Thyroid gland (tissue), 4 donors: ENCODE results near the gene CACNA1G. TPM values are rescaled to one million over a fixed set of nuclear protein-coding genes. Genes with fewer than 3 reads are reported as not detected.

Experiments used
- DNase-seq, 2 donors: peaks; one replicate each; pipeline ENCODE4 v3.0.0-alpha.2; 2019
- H3K27ac ChIP-seq, 3 donors: fragments of 200-600 bp; sonication (generic); 1 replicate in 2 of 3; 2 replicates in 1 of 3; pipeline ENCODE4 v1.5.1; 2016 to 2019; ENCODE audit warnings: mild to moderate bottlenecking in 1 of 3, moderate library complexity in 1 of 3
- H3K27me3 ChIP-seq: fragments of 200-600 bp; sonication (generic); one replicate; pipeline ENCODE4 v1.5.1; 2019
- H3K36me3 ChIP-seq, 2 donors: fragments of 200-600 bp; sonication (generic); one replicate each; pipeline ENCODE4 v1.5.1; 2016 to 2019
- H3K4me1 ChIP-seq, 2 donors: fragments of 200-600 bp; sonication (generic); one replicate each; pipeline ENCODE4 v1.5.1; 2017 to 2019
- H3K4me3 ChIP-seq, 3 donors: fragments of 200-600 bp; sonication (generic); replicated peaks in 1 of 3; 1 replicate in 2 of 3; 2 replicates in 1 of 3; pipeline ENCODE4 v1.5.1; 2016; ENCODE audit warnings: mild to moderate bottlenecking in 1 of 3
- H3K9me3 ChIP-seq: fragments of 200-600 bp; sonication (generic); one replicate; pipeline ENCODE4 v1.5.1; 2017
- POLR2A ChIP-seq, 2 donors: fragments of 450-650 bp; IDR thresholded peaks; one replicate each; pipeline ENCODE4 v1.6.1; 2017; ENCODE audit warnings: antibody characterized with exemption in 2 of 2, mild to moderate bottlenecking in 2 of 2, moderate library complexity in 1 of 2
- WGBS, 2 donors: methylation state at CpG; one replicate each; pipeline ENCODE4 v1.1.5; 2017; 5-methylcytosine and 5-hydroxymethylcytosine counted together
- intact Hi-C: fragments of 100-400 bp; cut with DNase I; formaldehyde crosslinking; loops from one replicate; pipeline ENCODE4 v1.15.1; 2023
- total RNA-seq, 4 donors: library from RNA; depleted of rRNA; stranded (reverse); fragments of >200 nt; gene quantifications; one replicate each; pipeline ENCODE4 v1.2.3, GENCODE V29; 2016
- TF ChIP-seq, protein P1 (sequence below), 6 experiments: fragments of 200-600 bp in 3 of 6; fragments of 450-650 bp in 3 of 6; sonication (generic) in 3 of 6; IDR thresholded peaks; one replicate each; pipeline ENCODE4 v1.5.1; 2016 to 2019; ENCODE audit warnings: antibody characterized with exemption in 6 of 6, mild to moderate bottlenecking in 2 of 6, inconsistent platforms in 1 of 6, moderate library complexity in 1 of 6

CACNA1G gene
- total RNA-seq, 4 donors from 2014 or later = 0.13 to 3.3 (median 0.52) TPM

DNA sequence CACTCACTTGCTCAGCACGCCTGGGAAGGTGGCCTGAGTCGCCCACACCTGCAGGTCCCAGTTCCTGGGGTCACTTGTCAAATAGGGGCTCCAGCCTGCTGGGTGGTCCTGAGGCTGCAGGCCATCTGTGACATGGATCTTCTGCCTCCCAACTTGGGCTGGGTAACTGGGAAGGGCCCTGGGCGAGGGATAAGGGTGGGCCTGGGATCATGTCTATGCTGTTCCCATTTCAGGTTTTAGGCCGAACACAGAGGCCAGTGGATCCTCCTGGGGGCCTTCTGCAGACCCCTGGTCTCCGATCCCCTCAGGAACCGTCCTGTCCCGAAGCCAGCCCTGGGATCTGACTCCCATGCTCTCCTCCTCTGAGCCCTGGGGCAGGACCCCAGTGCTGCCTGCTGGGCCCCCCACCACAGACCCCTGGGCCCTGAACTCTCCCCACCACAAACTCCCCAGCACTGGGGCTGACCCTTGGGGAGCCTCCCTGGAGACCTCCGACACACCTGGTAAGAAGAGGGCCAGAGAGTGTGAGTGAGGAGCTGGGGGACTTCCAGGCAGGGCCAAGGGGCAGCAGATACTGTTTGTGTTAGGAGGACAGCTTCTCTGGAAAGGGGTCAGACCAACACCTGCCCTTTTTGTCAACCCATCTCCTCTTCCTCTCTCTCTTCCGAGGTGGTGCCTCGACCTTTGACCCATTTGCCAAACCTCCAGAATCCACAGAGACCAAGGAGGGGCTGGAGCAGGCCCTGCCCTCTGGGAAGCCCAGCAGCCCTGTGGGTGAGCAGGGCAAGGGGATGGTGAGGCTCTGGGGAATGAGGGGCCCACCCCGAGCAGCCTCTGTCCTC is 19.7 kb upstream of the CACNA1G start:
- DNase-seq = no peak
- Histone ChIP-seq H3K27me3 (no peaks in the 10 kb centered on the region), H3K4me1 (peaks cover 15 to 19% of the 10 kb centered on the region in 2 donors), H3K36me3 (no peaks in the 10 kb centered on the region), H3K9me3 (no peaks in the 10 kb centered on the region), H3K4me3 (no peak overlapping the region), H3K27ac (peak overlapping the region in 1 of 3 donors; percentile 73)
- TF ChIP-seq, protein P1, sequence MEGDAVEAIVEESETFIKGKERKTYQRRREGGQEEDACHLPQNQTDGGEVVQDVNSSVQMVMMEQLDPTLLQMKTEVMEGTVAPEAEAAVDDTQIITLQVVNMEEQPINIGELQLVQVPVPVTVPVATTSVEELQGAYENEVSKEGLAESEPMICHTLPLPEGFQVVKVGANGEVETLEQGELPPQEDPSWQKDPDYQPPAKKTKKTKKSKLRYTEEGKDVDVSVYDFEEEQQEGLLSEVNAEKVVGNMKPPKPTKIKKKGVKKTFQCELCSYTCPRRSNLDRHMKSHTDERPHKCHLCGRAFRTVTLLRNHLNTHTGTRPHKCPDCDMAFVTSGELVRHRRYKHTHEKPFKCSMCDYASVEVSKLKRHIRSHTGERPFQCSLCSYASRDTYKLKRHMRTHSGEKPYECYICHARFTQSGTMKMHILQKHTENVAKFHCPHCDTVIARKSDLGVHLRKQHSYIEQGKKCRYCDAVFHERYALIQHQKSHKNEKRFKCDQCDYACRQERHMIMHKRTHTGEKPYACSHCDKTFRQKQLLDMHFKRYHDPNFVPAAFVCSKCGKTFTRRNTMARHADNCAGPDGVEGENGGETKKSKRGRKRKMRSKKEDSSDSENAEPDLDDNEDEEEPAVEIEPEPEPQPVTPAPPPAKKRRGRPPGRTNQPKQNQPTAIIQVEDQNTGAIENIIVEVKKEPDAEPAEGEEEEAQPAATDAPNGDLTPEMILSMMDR (IDR thresholded peaks at IDR 0.05) = no peak
- no peak for TF ChIP-seq POLR2A (IDR thresholded peaks at IDR 0.05)
- intact Hi-C loops = loop anchor here (5.0 kb wide), 1 partner anchor 53 kb away; no protein-coding TSS in a partner anchor
- WGBS, 2 donors = 90 to 100% methylated on average over 4 to 10 of the region's 11 CpGs

DNA sequence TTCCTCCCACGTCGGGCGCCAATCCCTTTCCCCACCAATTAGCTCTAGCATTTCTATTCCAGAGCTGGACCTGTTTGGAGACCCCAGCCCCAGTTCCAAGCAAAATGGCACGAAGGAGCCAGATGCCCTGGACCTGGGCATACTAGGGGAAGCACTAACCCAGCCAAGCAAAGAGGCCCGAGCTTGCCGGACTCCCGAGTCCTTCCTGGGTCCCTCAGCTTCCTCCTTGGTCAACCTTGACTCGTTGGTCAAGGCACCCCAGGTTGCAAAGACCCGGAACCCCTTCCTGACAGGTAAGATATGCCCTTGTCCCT is 19.2 kb upstream of the CACNA1G start:
- WGBS, 2 donors = 67 to 95% methylated on average over 4 to 9 of the region's 9 CpGs
- Histone ChIP-seq H3K36me3 (no peaks in the 10 kb centered on the region), H3K27ac (peak overlapping the region; percentile 25 to 73 (median 70)), H3K9me3 (no peaks in the 10 kb centered on the region), H3K4me3 (peak overlapping the region; percentile 9 to 39 (median 19)), H3K27me3 (no peaks in the 10 kb centered on the region), H3K4me1 (peaks cover 15 to 19% of the 10 kb centered on the region in 2 donors)
- no peak for DNase-seq
- intact Hi-C loops = loop anchor here (5.0 kb wide), 1 partner anchor 54 kb away; no protein-coding TSS in a partner anchor
- TF ChIP-seq POLR2A (IDR thresholded peaks at IDR 0.05) = no peak
- TF ChIP-seq, protein P1 (IDR thresholded peaks at IDR 0.05) = no peak

GRCh38 chr17:50541716-50542688 is 18.5 kb upstream of the CACNA1G start:
- TF ChIP-seq POLR2A (IDR thresholded peaks at IDR 0.05) = peak in 1 of 2 donors; percentile 84
- TF ChIP-seq, protein P1 (IDR thresholded peaks at IDR 0.05) = no peak
- peaks cover 15 to 19% of the 10 kb centered on the region in 2 donors for H3K4me1 ChIP-seq
- peak overlapping the region; percentile 9 to 39 (median 19) for H3K4me3 ChIP-seq
- H3K9me3 ChIP-seq = no peaks in the 10 kb centered on the region
- no peaks in the 10 kb centered on the region for H3K27me3 ChIP-seq
- DNase-seq = peak; percentile 88
- intact Hi-C loops = loop anchor here (5.0 kb wide), 1 partner anchor 55 kb away; no protein-coding TSS in a partner anchor
- H3K36me3 ChIP-seq = no peaks in the 10 kb centered on the region
- peak overlapping the region; percentile 25 to 73 (median 70) for H3K27ac ChIP-seq
- WGBS, 2 donors = 3 to 6% methylated on average over 24 to 58 of the region's 82 CpGs

GRCh38 chr17:50542795-50543774 is 17.4 kb upstream of the CACNA1G start:
- no peak for DNase-seq
- no peaks in the 10 kb centered on the region for H3K9me3 ChIP-seq
- no peaks in the 10 kb centered on the region for H3K27me3 ChIP-seq
- TF ChIP-seq POLR2A (IDR thresholded peaks at IDR 0.05) = no peak
- TF ChIP-seq, protein P1 (IDR thresholded peaks at IDR 0.05) = no peak
- no peaks in the 10 kb centered on the region for H3K36me3 ChIP-seq
- peaks cover 23 to 29% of the 10 kb centered on the region in 2 donors for H3K4me1 ChIP-seq
- 84 to 89% methylated on average over 15 to 16 of the region's 16 CpGs for WGBS, 2 donors
- H3K4me3 ChIP-seq = no peak overlapping the region
- peak overlapping the region in 1 of 3 donors; percentile 73 for H3K27ac ChIP-seq
- intact Hi-C loops = loop anchor here (5.0 kb wide), 1 partner anchor 56 kb away; no protein-coding TSS in a partner anchor
